Smooth muscle cell (in vitro differentiated cells): ENCODE results near the gene LRRC8C. TPM values are rescaled to one million over a fixed set of nuclear protein-coding genes. Genes with fewer than 3 reads are reported as not detected.

ENCODE experiments used
- DNase-seq: peaks from one replicate; lab custom pipeline; 2025; ENCODE audit not compliant: unreplicated experiment; lab: John Stamatoyannopoulos, UW
- H2AFZ ChIP-seq: fragments of 200-600 bp; sonication (generic); 2 replicates; pipeline ENCODE4 v1.6.0; 2016; ENCODE audit warnings: antibody characterized with exemption, low read depth, mild to moderate bottlenecking
- H3F3A ChIP-seq: fragments of 200-600 bp; sonication (generic); 2 replicates; pipeline ENCODE4 v1.6.0; 2017; ENCODE audit warnings: antibody characterized with exemption, low read depth
- H3K27ac ChIP-seq: fragments of 200-600 bp; sonication (generic); 2 replicates; pipeline ENCODE4 v1.5.1; 2016; ENCODE audit warnings: low read depth, mild to moderate bottlenecking
- H3K27me3 ChIP-seq: fragments of 200-600 bp; sonication (generic); 2 replicates; pipeline ENCODE4 v1.6.1; 2016; ENCODE audit warnings: low read depth, mild to moderate bottlenecking
- H3K36me3 ChIP-seq: fragments of 200-600 bp; sonication (generic); 2 replicates; pipeline ENCODE4 v1.5.1; 2016; ENCODE audit warnings: low read depth
- H3K4me1 ChIP-seq: fragments of 200-600 bp; sonication (generic); 2 replicates; pipeline ENCODE4 v1.5.1; 2016; ENCODE audit warnings: low read depth
- H3K4me2 ChIP-seq: fragments of 200-600 bp; sonication (generic); 2 replicates; pipeline ENCODE4 v1.6.0; 2016; ENCODE audit warnings: mild to moderate bottlenecking
- H3K4me3 ChIP-seq: fragments of 200-600 bp; sonication (generic); 2 replicates; pipeline ENCODE4 v1.5.1; 2016; ENCODE audit warnings: mild to moderate bottlenecking
- H3K79me2 ChIP-seq: fragments of 200-600 bp; sonication (generic); 2 replicates; pipeline ENCODE4 v1.6.0; 2016; ENCODE audit warnings: low read depth, mild to moderate bottlenecking
- H3K9ac ChIP-seq: fragments of 200-600 bp; sonication (generic); 2 replicates; pipeline ENCODE4 v1.6.0; 2016; ENCODE audit warnings: low read depth
- H3K9me3 ChIP-seq: fragments of 200-600 bp; sonication (generic); replicated peaks from 2 replicates; pipeline ENCODE4 v1.5.1; 2016; ENCODE audit warnings: low read depth
- H4K20me1 ChIP-seq: fragments of 200-600 bp; sonication (generic); 2 replicates; pipeline ENCODE4 v1.6.0; 2016; ENCODE audit warnings: low read depth
- CTCF ChIP-seq: fragments of 200-600 bp; sonication (generic); IDR thresholded peaks from 2 replicates; pipeline ENCODE4 v1.5.1; 2017; ENCODE audit warnings: borderline replicate concordance, mild to moderate bottlenecking, antibody characterized with exemption; ENCODE audit not compliant: insufficient read depth, poor library complexity, severe bottlenecking
- WGBS: methylation state at CpG from one replicate; pipeline ENCODE4 v1.1.7; 2016; ENCODE audit warnings: low lambda C conversion rate; 5-methylcytosine and 5-hydroxymethylcytosine counted together
- polyA plus RNA-seq: library from polyadenylated mRNA; unstranded; fragments of >200 nt; fragmentation: Nextera tagmentation; extraction: Ambion mirVana; gene quantifications from 2 replicates; pipeline ENCODE4 v1.2.1, GENCODE V29; 2016
- total RNA-seq: library from RNA; depleted of rRNA; stranded (reverse); fragments of >200 nt; gene quantifications from 2 replicates; pipeline ENCODE4 v1.2.3, GENCODE V29; 2014

Gene LRRC8C
- total and polyA plus RNA-seq, 2 experiments from 2014 or later = 2.2 to 7.2 TPM

- H3K27ac ChIP-seq = peak overlapping the region; percentile 91
Measured at GRCh38 chr1:89736937-89737733, 104.2 kb downstream of the LRRC8C start.

GRCh38 chr1:89737985-89738510 is 105.1 kb downstream of the LRRC8C start:
- Histone ChIP-seq H3K9me3 (no peaks in the 10 kb centered on the region), H3K4me2 (no peak overlapping the region), H4K20me1 (no peaks in the 10 kb centered on the region), H3K4me3 (no peak overlapping the region), H3F3A (peaks cover 15% of the 10 kb centered on the region), H3K9ac (peak overlapping the region; percentile 77), H3K27me3 (no peaks in the 10 kb centered on the region), H3K79me2 (no peaks in the 10 kb centered on the region), H2AFZ (no peak overlapping the region), H3K36me3 (no peaks in the 10 kb centered on the region), H3K4me1 (no peaks in the 10 kb centered on the region), H3K27ac (peak overlapping the region; percentile 91)
- DNase-seq = no peak
- WGBS = 89% methylated on average over 10 of the region's 10 CpGs
- no peak for TF ChIP-seq CTCF

More at GRCh38 chr1:89736937-89737733, 104.2 kb downstream of the LRRC8C start:
- Histone ChIP-seq H3K79me2 (no peaks in the 10 kb centered on the region), H4K20me1 (no peaks in the 10 kb centered on the region), H3K4me3 (no peak overlapping the region), H3K9ac (no peak overlapping the region), H3K4me1 (no peaks in the 10 kb centered on the region), H3K36me3 (no peaks in the 10 kb centered on the region), H3K4me2 (no peak overlapping the region), H3K9me3 (no peaks in the 10 kb centered on the region), H2AFZ (no peak overlapping the region), H3F3A (peaks cover 15% of the 10 kb centered on the region), H3K27me3 (no peaks in the 10 kb centered on the region)
- DNase-seq = no peak
- 84% methylated on average over 5 of the region's 5 CpGs for WGBS
- TF ChIP-seq CTCF = no peak

DNA sequence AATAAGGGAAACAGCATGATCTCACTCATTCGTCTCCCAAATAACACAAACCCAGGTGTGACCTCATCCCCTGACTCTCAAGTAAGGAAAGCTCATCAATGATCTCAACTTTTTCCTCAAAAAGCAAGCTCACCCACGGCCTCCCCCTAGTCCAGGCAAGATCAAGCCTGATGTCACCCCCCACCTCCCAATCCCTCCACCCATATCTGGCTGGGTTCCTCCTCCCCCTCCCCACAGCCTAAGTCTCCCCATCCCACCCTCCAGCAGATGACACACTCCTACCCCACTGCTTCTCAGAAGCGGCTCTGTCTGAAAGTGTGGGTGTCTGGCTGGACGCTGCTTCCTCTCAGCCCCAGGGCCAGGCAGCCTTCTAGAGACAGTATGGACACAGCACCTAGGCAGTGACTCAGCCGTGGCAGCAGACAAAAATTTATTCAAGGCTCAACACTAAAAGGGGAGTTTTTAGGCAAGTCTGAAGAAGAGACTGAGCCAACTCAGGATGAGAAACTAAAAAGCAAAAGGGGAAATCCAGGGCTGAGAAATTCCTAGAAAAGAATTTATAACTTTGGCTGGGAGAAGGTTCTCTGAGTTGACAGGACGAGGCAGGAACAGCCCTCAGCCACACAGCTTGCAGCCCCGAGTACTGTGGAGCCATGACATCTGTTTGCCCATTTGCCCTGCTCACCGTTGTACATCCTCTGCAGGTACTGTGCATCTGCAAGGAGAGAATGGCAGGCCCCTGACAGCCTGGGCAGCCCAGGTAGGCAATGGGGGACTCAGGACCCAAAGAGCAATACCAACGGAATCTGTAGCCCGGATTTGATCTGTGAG is 106.3 kb downstream of the LRRC8C start:
- Histone ChIP-seq H2AFZ (peak overlapping the region; percentile 75), H4K20me1 (no peaks in the 10 kb centered on the region), H3K36me3 (no peaks in the 10 kb centered on the region), H3K4me1 (no peaks in the 10 kb centered on the region), H3F3A (peaks cover 15% of the 10 kb centered on the region), H3K9me3 (no peaks in the 10 kb centered on the region), H3K27me3 (no peaks in the 10 kb centered on the region), H3K4me2 (peak overlapping the region; percentile 75), H3K9ac (peak overlapping the region; percentile 77), H3K79me2 (no peaks in the 10 kb centered on the region), H3K4me3 (no peak overlapping the region), H3K27ac (peak overlapping the region; percentile 91)
- no peak for DNase-seq
- TF ChIP-seq CTCF = no peak
- 37% methylated on average over 10 of the region's 10 CpGs for WGBS
